ENCODE results near the gene RAP1B.
"Not testable (repeated sequence)": the region's sequence is repeated elsewhere in the genome, so short reads cannot be mapped to it uniquely, and the experiment has no call there.

RAP1B gene

GRCh38 chr12:68633614-68634558, 23.2 kb downstream of the RAP1B start:
- no peak for ATAC-seq
- TF ChIP-seq CSRNP3 (CRISPR knock-in tag; IDR thresholded peaks at IDR 0.05) (no peak), ZNF565 (CRISPR knock-in tag; conservative IDR thresholded peaks at IDR 0.05; ENCODE audit: low read depth) (no peak), ARNTL (CRISPR knock-in tag; IDR thresholded peaks at IDR 0.05; ENCODE audit: borderline replicate concordance, low read depth) (no peak), PPARA (CRISPR knock-in tag; IDR thresholded peaks at IDR 0.05; ENCODE audit: borderline replicate concordance) (no peak), TCF4 (CRISPR knock-in tag; IDR thresholded peaks at IDR 0.05; ENCODE audit: borderline replicate concordance) (no peak), TSHZ2 (CRISPR knock-in tag; IDR thresholded peaks at IDR 0.05) (no peak), ZC3H10 (CRISPR knock-in tag; IDR thresholded peaks at IDR 0.05) (no peak), BACH2 (CRISPR knock-in tag; IDR thresholded peaks at IDR 0.05; ENCODE audit: borderline replicate concordance) (no peak), SNAI2 (CRISPR knock-in tag; IDR thresholded peaks at IDR 0.05) (no peak), GLIS3 (CRISPR knock-in tag; IDR thresholded peaks at IDR 0.05) (no peak), RARB (CRISPR knock-in tag; IDR thresholded peaks at IDR 0.05) (no peak), ZNF70 (CRISPR knock-in tag; IDR thresholded peaks at IDR 0.05) (no peak), CREB5 (CRISPR knock-in tag; IDR thresholded peaks at IDR 0.05; ENCODE audit: low read depth) (no peak)

- TF ChIP-seq BACH2 (CRISPR knock-in tag; IDR thresholded peaks at IDR 0.05; ENCODE audit: borderline replicate concordance) (no peak), ZC3H10 (CRISPR knock-in tag; IDR thresholded peaks at IDR 0.05) (no peak), TCF4 (CRISPR knock-in tag; IDR thresholded peaks at IDR 0.05; ENCODE audit: borderline replicate concordance) (no peak), TOX (CRISPR knock-in tag; IDR thresholded peaks at IDR 0.05; ENCODE audit: borderline replicate concordance) (no peak), ZNF565 (CRISPR knock-in tag; conservative IDR thresholded peaks at IDR 0.05; ENCODE audit: low read depth) (no peak), ISL1 (CRISPR knock-in tag; IDR thresholded peaks at IDR 0.05) (no peak)
- ATAC-seq = no peak
Measured at GRCh38 chr12:68636268-68636667, 25.6 kb downstream of the RAP1B start.

- not testable (repeated sequence) for ATAC-seq
Measured at GRCh38 chr12:68637439-68637838, 26.7 kb downstream of the RAP1B start.

GRCh38 chr12:68638171-68638570, 27.5 kb downstream of the RAP1B start:
- no peak for TF ChIP-seq BACH2 (CRISPR knock-in tag; IDR thresholded peaks at IDR 0.05; ENCODE audit: borderline replicate concordance)
- ATAC-seq = no peak

GRCh38 chr12:68638721-68639395, 28.2 kb downstream of the RAP1B start:
- peak; percentile 52 for ATAC-seq
- no peak for TF ChIP-seq ARNTL (CRISPR knock-in tag; IDR thresholded peaks at IDR 0.05; ENCODE audit: borderline replicate concordance, low read depth)
- TF ChIP-seq ESRRG (CRISPR knock-in tag; IDR thresholded peaks at IDR 0.05) = no peak
- peak; percentile 89 for TF ChIP-seq ISL1 (CRISPR knock-in tag; IDR thresholded peaks at IDR 0.05)

GRCh38 chr12:68639396-68639767, 28.7 kb downstream of the RAP1B start:
- TF ChIP-seq CREB5 (CRISPR knock-in tag; IDR thresholded peaks at IDR 0.05; ENCODE audit: low read depth) (no peak), SNAI2 (CRISPR knock-in tag; IDR thresholded peaks at IDR 0.05) (no peak), ESRRG (CRISPR knock-in tag; IDR thresholded peaks at IDR 0.05) (no peak), CSDC2 (CRISPR knock-in tag; IDR thresholded peaks at IDR 0.05) (no peak), ZNF565 (CRISPR knock-in tag; conservative IDR thresholded peaks at IDR 0.05; ENCODE audit: low read depth) (no peak), GLIS3 (CRISPR knock-in tag; IDR thresholded peaks at IDR 0.05) (no peak), RARB (CRISPR knock-in tag; IDR thresholded peaks at IDR 0.05) (no peak), ZNF8 (CRISPR knock-in tag; IDR thresholded peaks at IDR 0.05) (no peak), TOX (CRISPR knock-in tag; IDR thresholded peaks at IDR 0.05; ENCODE audit: borderline replicate concordance) (no peak), TCF4 (CRISPR knock-in tag; IDR thresholded peaks at IDR 0.05; ENCODE audit: borderline replicate concordance) (no peak), BACH2 (CRISPR knock-in tag; IDR thresholded peaks at IDR 0.05; ENCODE audit: borderline replicate concordance) (no peak), CSRNP3 (CRISPR knock-in tag; IDR thresholded peaks at IDR 0.05) (no peak), ZC3H10 (CRISPR knock-in tag; IDR thresholded peaks at IDR 0.05) (no peak)
- no peak for ATAC-seq

All from SK-N-SH treated with all-trans-retinoic acid at 6 μM for 48 hours (cell line).